Endodermal cell (in vitro differentiated cells): Measurements from ENCODE around the gene RNGTT. TPM values are rescaled to one million over a fixed set of nuclear protein-coding genes. Genes with fewer than 3 reads are reported as not detected.

Source experiments
- DNase-seq: peaks from one replicate; pipeline ENCODE4 v3.0.0-alpha.2; 2017
- H3K27ac ChIP-seq: 2 replicates; pipeline ENCODE4 v1.5.1; 2013; ENCODE audit warnings: mild to moderate bottlenecking, low read depth, low read length, moderate library complexity
- H3K27me3 ChIP-seq: 2 replicates; pipeline ENCODE4 v1.6.1; 2013; ENCODE audit warnings: mild to moderate bottlenecking, low read length, moderate library complexity; ENCODE audit not compliant: insufficient read depth, control insufficient read depth, poor library complexity, severe bottlenecking
- H3K36me3 ChIP-seq: 2 replicates; pipeline ENCODE4 v1.7.0; 2013; ENCODE audit warnings: mild to moderate bottlenecking, low read length, moderate library complexity; ENCODE audit not compliant: control insufficient read depth, insufficient read depth
- H3K4me1 ChIP-seq: one replicate; pipeline ENCODE4 v1.7.0; 2013; ENCODE audit warnings: low read length; ENCODE audit not compliant: control insufficient read depth, insufficient read depth
- H3K4me3 ChIP-seq: 2 replicates; pipeline ENCODE4 v1.5.1; 2013; ENCODE audit warnings: mild to moderate bottlenecking, low read length, moderate library complexity
- H3K9ac ChIP-seq: 2 replicates; pipeline ENCODE4 v1.6.1; 2013; ENCODE audit warnings: mild to moderate bottlenecking, low read length, moderate library complexity; ENCODE audit not compliant: poor library complexity, severe bottlenecking; ENCODE audit errors: extremely low read depth
- H3K9me3 ChIP-seq: 2 replicates; pipeline ENCODE4 v1.6.1; 2013; ENCODE audit warnings: mild to moderate bottlenecking, low read length, moderate library complexity; ENCODE audit not compliant: control insufficient read depth
- H3K27ac Mint-ChIP-seq: 2 replicates; pipeline ENCODE4 v1.8.0; 2020; ENCODE audit warnings: mixed read lengths
- H3K27me3 Mint-ChIP-seq: 2 replicates; pipeline ENCODE4 v1.8.0; 2021; ENCODE audit warnings: mild to moderate bottlenecking, mixed read lengths; ENCODE audit not compliant: insufficient read depth
- H3K36me3 Mint-ChIP-seq: 2 replicates; pipeline ENCODE4 v1.8.0; 2020; ENCODE audit warnings: low read depth, mixed read lengths
- H3K4me1 Mint-ChIP-seq: 2 replicates; pipeline ENCODE4 v1.8.0; 2020; ENCODE audit warnings: mixed read lengths
- H3K4me3 Mint-ChIP-seq: 2 replicates; pipeline ENCODE4 v1.8.0; 2020; ENCODE audit warnings: mild to moderate bottlenecking, moderate library complexity, mixed read lengths
- H3K9me3 Mint-ChIP-seq: 2 replicates; pipeline ENCODE4 v1.8.0; 2020; ENCODE audit warnings: mild to moderate bottlenecking, mixed read lengths
- CTCF ChIP-seq: fragments of 200-600 bp; sonication (generic); conservative IDR thresholded peaks from 2 replicates; pipeline ENCODE4 v1.5.0; 2021; ENCODE audit warnings: antibody characterized with exemption, mild to moderate bottlenecking
- WGBS, 2 experiments: methylation state at CpG; one replicate each; pipeline versions ENCODE4 v1.1.5 to v1.1.7; 2013; ENCODE audit warnings: missing lambda C conversion rate in 2 of 2, mixed read lengths in 1 of 2; ENCODE audit not compliant: insufficient coverage in 1 of 2, insufficient read length in 1 of 2; 5-methylcytosine and 5-hydroxymethylcytosine counted together
- total RNA-seq, 2 donors: library from RNA; stranded (reverse); fragmentation: NEBNext Ultra II Directional in 1 of 2; extraction: Animal tissue kit (Norgen Biotek cat#: 25700) in 1 of 2; gene quantifications; 2 replicates in 1 of 2; 3 replicates in 1 of 2; pipeline ENCODE4 v1.2.1, GENCODE V29; 2021

Gene RNGTT
- total RNA-seq, 2 donors from 2014 or later: 21.5 to 28.7 TPM

GRCh38 chr6:88698661-88699060 is 264.8 kb downstream of the RNGTT start:
- H3K36me3 Mint-ChIP-seq: peaks cover 8% of the 10 kb centered on the region
- H3K9me3 ChIP-seq: peaks cover 11% of the 10 kb centered on the region
- H3K27ac ChIP-seq: no peak overlapping the region
- no peak overlapping the region for H3K4me3 Mint-ChIP-seq
- H3K27me3 ChIP-seq: no peaks in the 10 kb centered on the region
- DNase-seq: no peak
- TF ChIP-seq CTCF: no peak
- H3K4me1 ChIP-seq: no peaks in the 10 kb centered on the region
- no peaks in the 10 kb centered on the region for H3K27me3 Mint-ChIP-seq
- no peaks in the 10 kb centered on the region for H3K4me1 Mint-ChIP-seq
- no peak overlapping the region for H3K4me3 ChIP-seq
- no peak overlapping the region for H3K27ac Mint-ChIP-seq
- H3K36me3 ChIP-seq: no peaks in the 10 kb centered on the region
- WGBS, 2 experiments: 97 to 100% methylated on average over 1 to 3 of the region's 5 CpGs
- H3K9me3 Mint-ChIP-seq: peaks cover 8% of the 10 kb centered on the region
- no peak overlapping the region for H3K9ac ChIP-seq

GRCh38 chr6:88695937-88696336 is 267.5 kb downstream of the RNGTT start:
- H3K36me3 Mint-ChIP-seq: peaks cover 6% of the 10 kb centered on the region
- TF ChIP-seq CTCF: no peak
- H3K27me3 ChIP-seq: no peaks in the 10 kb centered on the region
- DNase-seq: no peak
- no peak overlapping the region for H3K27ac Mint-ChIP-seq
- no peaks in the 10 kb centered on the region for H3K4me1 Mint-ChIP-seq
- H3K4me1 ChIP-seq: no peaks in the 10 kb centered on the region
- no peak overlapping the region for H3K9ac ChIP-seq
- no peak overlapping the region for H3K4me3 ChIP-seq
- no peak overlapping the region for H3K27ac ChIP-seq
- WGBS, 2 experiments: 93% methylated on average over 3 of the region's 4 CpGs; no CpG with 5 or more reads in 1 of the 2 experiments
- peaks cover 11% of the 10 kb centered on the region for H3K9me3 ChIP-seq
- peaks cover 10% of the 10 kb centered on the region for H3K9me3 Mint-ChIP-seq
- H3K36me3 ChIP-seq: no peaks in the 10 kb centered on the region
- no peak overlapping the region for H3K4me3 Mint-ChIP-seq
- H3K27me3 Mint-ChIP-seq: no peaks in the 10 kb centered on the region

GRCh38 chr6:88683734-88684133 is 279.7 kb downstream of the RNGTT start:
- Histone ChIP-seq H3K27ac (no peak overlapping the region), H3K4me3 (no peak overlapping the region), H3K36me3 (peaks cover 4% of the 10 kb centered on the region), H3K27me3 (no peaks in the 10 kb centered on the region), H3K4me1 (no peaks in the 10 kb centered on the region), H3K9me3 (no peaks in the 10 kb centered on the region), H3K9ac (no peak overlapping the region)
- no peaks in the 10 kb centered on the region for H3K9me3 Mint-ChIP-seq
- no peak overlapping the region for H3K4me3 Mint-ChIP-seq
- no peak for TF ChIP-seq CTCF
- no peak overlapping the region for H3K27ac Mint-ChIP-seq
- H3K4me1 Mint-ChIP-seq: peaks cover 2% of the 10 kb centered on the region
- no peaks in the 10 kb centered on the region for H3K27me3 Mint-ChIP-seq
- H3K36me3 Mint-ChIP-seq: no peaks in the 10 kb centered on the region
- DNase-seq: no peak
- WGBS, 2 experiments: 81 to 93% methylated on average over 2 to 3 of the region's 3 CpGs
